Mesenchymal stem cell (in vitro differentiated cells and primary cell): ENCODE results near the gene CERS6.

Experiments used
- DNase-seq: peaks from one replicate; pipeline ENCODE4 v3.0.0-alpha.2; 2013
- H2AFZ ChIP-seq: one replicate; pipeline ENCODE4 v1.6.1; 2013; ENCODE audit warnings: low read depth, mild to moderate bottlenecking, control low read depth, inconsistent platforms, low read length, moderate library complexity
- H2AK5ac ChIP-seq: 2 replicates; pipeline ENCODE4 v1.6.1; 2013; ENCODE audit warnings: low read length, moderate library complexity, mild to moderate bottlenecking, inconsistent platforms; ENCODE audit not compliant: severe bottlenecking
- H2BK120ac ChIP-seq: one replicate; pipeline ENCODE4 v1.6.1; 2013; ENCODE audit warnings: low read depth, mild to moderate bottlenecking, inconsistent platforms, low read length, moderate library complexity
- H2BK12ac ChIP-seq, 2 experiments: one replicate each; pipeline ENCODE4 v1.6.1; 2013; ENCODE audit warnings: inconsistent platforms in 2 of 2, low read length in 2 of 2, mild to moderate bottlenecking in 2 of 2, moderate library complexity in 2 of 2, control low read depth in 1 of 2
- H2BK15ac ChIP-seq: one replicate; pipeline ENCODE4 v1.6.1; 2013; ENCODE audit warnings: mild to moderate bottlenecking, low read depth, inconsistent platforms; ENCODE audit not compliant: poor library complexity, severe bottlenecking
- H2BK5ac ChIP-seq: 2 replicates; pipeline ENCODE4 v1.6.1; 2013; ENCODE audit warnings: low read depth, mild to moderate bottlenecking, low read length, control low read depth, inconsistent platforms; ENCODE audit not compliant: poor library complexity, severe bottlenecking
- H3K14ac ChIP-seq, 2 experiments: one replicate each; pipeline ENCODE4 v1.6.1; 2013; ENCODE audit warnings: inconsistent platforms in 2 of 2, low read length in 2 of 2, control low read depth in 1 of 2, mild to moderate bottlenecking in 1 of 2, moderate library complexity in 1 of 2
- H3K18ac ChIP-seq, 2 experiments: one replicate each; pipeline ENCODE4 v1.6.1; 2013; ENCODE audit warnings: inconsistent platforms in 2 of 2, low read length in 2 of 2, control low read depth in 1 of 2, low read depth in 1 of 2, mild to moderate bottlenecking in 1 of 2
- H3K23ac ChIP-seq, 2 experiments: one replicate each; pipeline ENCODE4 v1.6.1; 2013; ENCODE audit warnings: inconsistent platforms in 2 of 2, low read length in 2 of 2, mild to moderate bottlenecking in 2 of 2, moderate library complexity in 2 of 2, control low read depth in 1 of 2
- H3K27ac ChIP-seq: 2 replicates; pipeline ENCODE4 v1.5.1; 2013; ENCODE audit warnings: mild to moderate bottlenecking, moderate library complexity, low read length, control low read depth, inconsistent platforms; ENCODE audit not compliant: poor library complexity, severe bottlenecking
- H3K27me3 ChIP-seq, 2 experiments: 2 replicates each; pipeline versions ENCODE4 v1.6.1 to v1.7.0; 2013; ENCODE audit warnings: low read length in 2 of 2, mild to moderate bottlenecking in 2 of 2, moderate library complexity in 2 of 2, control low read depth in 1 of 2, inconsistent platforms in 1 of 2; ENCODE audit not compliant: control insufficient read depth in 1 of 2, insufficient read depth in 1 of 2
- H3K36me3 ChIP-seq, 2 experiments: 2 replicates each; pipeline versions ENCODE4 v1.6.1 to v1.7.0; 2013; ENCODE audit warnings: low read length in 2 of 2, control low read depth in 1 of 2, inconsistent platforms in 1 of 2, low read depth in 1 of 2, mild to moderate bottlenecking in 1 of 2; ENCODE audit not compliant: insufficient read depth in 2 of 2, control insufficient read depth in 1 of 2
- H3K4ac ChIP-seq, 2 experiments: one replicate each; pipeline ENCODE4 v1.6.1; 2013; ENCODE audit warnings: inconsistent platforms in 2 of 2, low read length in 2 of 2, mild to moderate bottlenecking in 2 of 2, moderate library complexity in 2 of 2, control low read depth in 1 of 2, low read depth in 1 of 2
- H3K4me1 ChIP-seq: 2 replicates; pipeline ENCODE4 v1.6.1; 2013; ENCODE audit warnings: low read depth, low read length, control low read depth; ENCODE audit not compliant: control insufficient read depth, insufficient read depth
- H3K4me2 ChIP-seq: 2 replicates; pipeline ENCODE4 v1.6.1; 2013; ENCODE audit warnings: low read length, mild to moderate bottlenecking, inconsistent platforms; ENCODE audit not compliant: poor library complexity, severe bottlenecking
- H3K4me3 ChIP-seq, 2 experiments: 2 replicates each; pipeline versions ENCODE4 v1.5.1 to v1.7.0; 2013; ENCODE audit warnings: low read length in 2 of 2, mild to moderate bottlenecking in 2 of 2, control low read depth in 1 of 2, low read depth in 1 of 2; ENCODE audit not compliant: insufficient read depth in 1 of 2
- H3K79me1 ChIP-seq: replicated peaks from 2 replicates; pipeline ENCODE4 v1.6.1; 2013; ENCODE audit warnings: mild to moderate bottlenecking, control low read depth, low read length, inconsistent platforms; ENCODE audit not compliant: poor library complexity, severe bottlenecking
- H3K9ac ChIP-seq: 2 replicates; pipeline ENCODE4 v1.7.0; 2013; ENCODE audit warnings: mild to moderate bottlenecking, low read length, moderate library complexity
- H3K9me3 ChIP-seq: 2 replicates; pipeline ENCODE4 v1.7.0; 2013; ENCODE audit warnings: mild to moderate bottlenecking, low read length; ENCODE audit not compliant: control insufficient read depth
- H4K8ac ChIP-seq: one replicate; pipeline ENCODE4 v1.6.1; 2013; ENCODE audit warnings: inconsistent platforms, mild to moderate bottlenecking, low read length, moderate library complexity
- H4K91ac ChIP-seq: one replicate; pipeline ENCODE4 v1.6.1; 2013; ENCODE audit warnings: mild to moderate bottlenecking, low read length, inconsistent platforms
- WGBS: methylation state at CpG from one replicate; pipeline ENCODE4 v1.1.7; 2013; ENCODE audit warnings: mixed read lengths; 5-methylcytosine and 5-hydroxymethylcytosine counted together

CERS6 gene

GRCh38 chr2:168602379-168602778 lies 146.3 kb downstream of the CERS6 start:
- H2BK5ac ChIP-seq, result no peak overlapping the region
- no peak overlapping the region for H3K18ac ChIP-seq
- H2BK15ac ChIP-seq, result no peak overlapping the region
- H3K14ac ChIP-seq, result no peak overlapping the region
- no peak overlapping the region for H2AFZ ChIP-seq
- no peak for DNase-seq
- H4K91ac ChIP-seq, result no peak overlapping the region
- no peak overlapping the region for H2BK120ac ChIP-seq
- no peaks in the 10 kb centered on the region for H3K4me1 ChIP-seq
- WGBS, result 100% methylated on average over 2 of the region's 2 CpGs
- H3K4me3 ChIP-seq, result no peak overlapping the region
- no peak overlapping the region for H3K23ac ChIP-seq
- H2AK5ac ChIP-seq, result no peak overlapping the region
- H4K8ac ChIP-seq, result no peak overlapping the region
- no peaks in the 10 kb centered on the region for H3K27me3 ChIP-seq
- no peak overlapping the region for H2BK12ac ChIP-seq
- H3K9ac ChIP-seq, result no peak overlapping the region
- H3K4ac ChIP-seq, result no peak overlapping the region
- peaks cover 5% of the 10 kb centered on the region for H3K9me3 ChIP-seq
- no peak overlapping the region for H3K27ac ChIP-seq
- H3K79me1 ChIP-seq, result peaks cover 11% of the 10 kb centered on the region
- H3K36me3 ChIP-seq, result no peaks in the 10 kb centered on the region
- H3K4me2 ChIP-seq, result no peak overlapping the region

GRCh38 chr2:168602846-168603401 lies 146.9 kb downstream of the CERS6 start:
- Histone ChIP-seq H3K27ac (no peak overlapping the region), H3K9me3 (peaks cover 5% of the 10 kb centered on the region), H3K4me1 (no peaks in the 10 kb centered on the region), H2BK15ac (no peak overlapping the region), H3K18ac (no peak overlapping the region), H2BK120ac (no peak overlapping the region), H3K27me3 (no peaks in the 10 kb centered on the region), H3K14ac (no peak overlapping the region), H3K23ac (no peak overlapping the region), H4K8ac (no peak overlapping the region), H3K79me1 (peaks cover 11% of the 10 kb centered on the region), H3K4ac (no peak overlapping the region), H2AFZ (no peak overlapping the region), H3K4me2 (no peak overlapping the region), H3K36me3 (no peaks in the 10 kb centered on the region), H2BK5ac (no peak overlapping the region), H2BK12ac (no peak overlapping the region), H3K4me3 (no peak overlapping the region), H3K9ac (no peak overlapping the region), H4K91ac (no peak overlapping the region), H2AK5ac (no peak overlapping the region)
- DNase-seq, result no peak

- no peaks in the 10 kb centered on the region for H3K27me3 ChIP-seq
- peaks cover 11% of the 10 kb centered on the region for H3K79me1 ChIP-seq
- H2BK15ac ChIP-seq, result no peak overlapping the region
- no peak overlapping the region for H2AK5ac ChIP-seq
- WGBS, result 99% methylated on average over 4 of the region's 4 CpGs
- H3K4me3 ChIP-seq, result no peak overlapping the region
- H3K4me1 ChIP-seq, result no peaks in the 10 kb centered on the region
- H2BK12ac ChIP-seq, result no peak overlapping the region
- H3K36me3 ChIP-seq, result no peaks in the 10 kb centered on the region
- H3K14ac ChIP-seq, result no peak overlapping the region
- no peak overlapping the region for H4K91ac ChIP-seq
- no peak overlapping the region for H3K18ac ChIP-seq
- H3K4me2 ChIP-seq, result no peak overlapping the region
- no peak overlapping the region for H3K27ac ChIP-seq
- H2AFZ ChIP-seq, result no peak overlapping the region
- H4K8ac ChIP-seq, result no peak overlapping the region
- H3K9ac ChIP-seq, result no peak overlapping the region
- DNase-seq, result no peak
- H3K9me3 ChIP-seq, result peaks cover 5% of the 10 kb centered on the region
- H2BK120ac ChIP-seq, result no peak overlapping the region
- no peak overlapping the region for H2BK5ac ChIP-seq
- H3K23ac ChIP-seq, result no peak overlapping the region
- no peak overlapping the region for H3K4ac ChIP-seq
These were observed 147.4 kb downstream of the CERS6 start for GRCh38 chr2:168603439-168603961.

- no peak overlapping the region for H3K23ac ChIP-seq
- no peaks in the 10 kb centered on the region for H3K4me1 ChIP-seq
- no peak overlapping the region for H3K4me3 ChIP-seq
- peaks cover 5% of the 10 kb centered on the region for H3K9me3 ChIP-seq
- H3K14ac ChIP-seq, result no peak overlapping the region
- no peaks in the 10 kb centered on the region for H3K36me3 ChIP-seq
- H2BK5ac ChIP-seq, result no peak overlapping the region
- peaks cover 11% of the 10 kb centered on the region for H3K79me1 ChIP-seq
- H3K9ac ChIP-seq, result no peak overlapping the region
- no peak overlapping the region for H3K27ac ChIP-seq
- H2BK12ac ChIP-seq, result no peak overlapping the region
- no peak overlapping the region for H4K8ac ChIP-seq
- H2BK120ac ChIP-seq, result no peak overlapping the region
- H3K4me2 ChIP-seq, result no peak overlapping the region
- DNase-seq, result no peak
- H3K18ac ChIP-seq, result no peak overlapping the region
- no peak overlapping the region for H2AK5ac ChIP-seq
- no peak overlapping the region for H3K4ac ChIP-seq
- 85% methylated on average over 2 of the region's 2 CpGs for WGBS
- H3K27me3 ChIP-seq, result no peaks in the 10 kb centered on the region
- no peak overlapping the region for H2AFZ ChIP-seq
- no peak overlapping the region for H2BK15ac ChIP-seq
- no peak overlapping the region for H4K91ac ChIP-seq
These were observed 148.2 kb downstream of the CERS6 start for GRCh38 chr2:168604252-168604651.
